ENCODE results near the gene TLR7.

- TF ChIP-seq ZNF302 (CRISPR knock-in tag; IDR thresholded peaks at IDR 0.05) (no peak), CTCF (IDR thresholded peaks at IDR 0.05) (no peak), SREBF2 (IDR thresholded peaks at IDR 0.05) (no peak), PHF8 (IDR thresholded peaks at IDR 0.05; ENCODE audit: borderline replicate concordance, low read depth) (no peak), POLR2A (IDR thresholded peaks at IDR 0.05; ENCODE audit: low read length) (no peak), MAX (IDR thresholded peaks at IDR 0.05) (no peak), HDAC2 (IDR thresholded peaks at IDR 0.05) (no peak)
Observed at GRCh38 chrX:12903646-12904045, 36.8 kb downstream of the TLR7 start.

All from A549 (cell line).